Gastrocnemius medialis (tissue), 4 donors: ENCODE results near the gene ANAPC16. TPM values are rescaled to one million over a fixed set of nuclear protein-coding genes. Genes with fewer than 3 reads are reported as not detected.

ENCODE experiments used
- ATAC-seq, 2 donors: fragments of 150-250 bp; one replicate each; pipeline ENCODE4 v1.9.1; 2016
- DNase-seq, 2 donors: peaks; one replicate each; pipeline ENCODE4 v3.0.0-alpha.2; 2019
- H3K27ac ChIP-seq, 4 donors: fragments of 200-600 bp; sonication (generic); 1 replicate in 1 of 4; 2 replicates in 3 of 4; pipeline ENCODE4 v1.5.1; 2016 to 2018; ENCODE audit warnings: mild to moderate bottlenecking in 2 of 4, moderate library complexity in 1 of 4
- H3K27me3 ChIP-seq, 3 donors: fragments of 200-600 bp; sonication (generic) in 2 of 3; 1 replicate in 1 of 3; 2 replicates in 2 of 3; pipeline versions ENCODE4 v1.5.1 to v1.6.0; 2016 to 2019; ENCODE audit warnings: mild to moderate bottlenecking in 1 of 3, moderate library complexity in 1 of 3
- H3K36me3 ChIP-seq, 2 donors: fragments of 200-600 bp; sonication (generic) in 1 of 2; one replicate each; pipeline ENCODE4 v1.5.1; 2017 to 2018
- H3K4me1 ChIP-seq, 2 donors: fragments of 200-600 bp; sonication (generic) in 1 of 2; one replicate each; pipeline ENCODE4 v1.5.1; 2016 to 2017; ENCODE audit warnings: mild to moderate bottlenecking in 2 of 2
- H3K4me3 ChIP-seq, 4 donors: fragments of 200-600 bp; sonication (generic) in 3 of 4; 1 replicate in 1 of 4; 2 replicates in 3 of 4; pipeline ENCODE4 v1.5.1; 2016 to 2019; ENCODE audit warnings: mild to moderate bottlenecking in 2 of 4
- H3K9me3 ChIP-seq, 3 donors: fragments of 200-600 bp; sonication (generic) in 2 of 3; 1 replicate in 1 of 3; 2 replicates in 2 of 3; pipeline ENCODE4 v1.5.1; 2016 to 2019
- POLR2A ChIP-seq, 2 donors: fragments of 450-650 bp; IDR thresholded peaks; one replicate each; pipeline ENCODE4 v1.6.1; 2017; ENCODE audit warnings: antibody characterized with exemption in 2 of 2, mild to moderate bottlenecking in 2 of 2, moderate library complexity in 2 of 2
- in situ Hi-C, 4 donors: fragments of 200-750 bp; cut with MboI; loops; one replicate each; pipeline versions ENCODE4 v1.15.0 to v1.8.0; 2017; ENCODE audit warnings: low sequenced_read_pairs in 4 of 4
- intact Hi-C: fragments of 100-400 bp; cut with DNase I; formaldehyde crosslinking; loops from one replicate; pipeline ENCODE4 v1.15.1; 2023; ENCODE audit warnings: low total_unique reads
- total RNA-seq, 4 donors: library from RNA; depleted of rRNA; stranded (reverse); fragments of >200 nt; gene quantifications; one replicate each; pipeline versions ENCODE4 v1.1.0 to v1.2.3, GENCODE V29; 2016
- TF ChIP-seq, protein P1 (sequence below), 5 experiments: fragments of 450-650 bp in 3 of 5; fragments of 200-600 bp in 2 of 5; sonication (generic) in 2 of 5; IDR thresholded peaks in 4 of 5; conservative IDR thresholded peaks in 1 of 5; 1 replicate in 4 of 5; 2 replicates in 1 of 5; pipeline ENCODE4 v1.5.1; 2016 to 2019; ENCODE audit warnings: antibody characterized with exemption in 5 of 5, mild to moderate bottlenecking in 3 of 5, moderate library complexity in 3 of 5

The ANAPC16 gene
- total RNA-seq, 4 donors from 2014 or later: 70.9 to 168 (median 105) TPM

DNA sequence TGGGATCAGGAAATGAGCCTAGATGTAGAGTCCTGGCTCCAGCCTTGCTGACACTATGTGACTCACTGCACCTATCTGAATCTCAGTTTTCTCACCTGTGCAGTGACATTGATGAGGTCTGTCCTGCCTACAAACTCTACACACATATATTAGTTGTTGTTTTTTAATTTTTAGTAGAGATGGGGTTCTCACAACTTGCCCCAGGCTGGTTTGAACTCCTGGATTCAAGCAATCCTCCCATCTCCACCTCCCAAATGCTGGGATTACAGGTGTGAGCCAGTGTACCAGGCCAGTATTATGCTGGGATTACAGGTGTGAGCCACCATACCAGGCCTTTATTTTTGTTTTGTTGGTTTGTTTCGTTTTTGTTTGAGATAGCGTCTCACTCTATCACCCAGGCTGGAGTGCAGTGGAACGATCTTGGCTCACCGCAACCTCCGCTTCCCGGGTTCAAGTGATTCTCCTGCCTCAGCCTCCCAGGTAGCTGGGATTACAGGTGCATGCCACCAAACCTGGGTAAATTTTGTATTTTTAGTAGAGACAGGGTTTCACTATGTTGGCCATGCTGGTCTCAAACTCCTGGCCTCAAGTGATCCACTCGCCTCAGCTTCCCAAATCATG lies 46.1 kb downstream of the ANAPC16 start:
- peak overlapping the region; percentile 94 to 99 (median 98) for H3K27ac ChIP-seq
- DNase-seq: no peak
- no peaks in the 10 kb centered on the region for H3K9me3 ChIP-seq
- in situ Hi-C loops (no loop called here), intact Hi-C loops (no loop called here)
- H3K36me3 ChIP-seq: no peaks in the 10 kb centered on the region
- TF ChIP-seq, protein P1, sequence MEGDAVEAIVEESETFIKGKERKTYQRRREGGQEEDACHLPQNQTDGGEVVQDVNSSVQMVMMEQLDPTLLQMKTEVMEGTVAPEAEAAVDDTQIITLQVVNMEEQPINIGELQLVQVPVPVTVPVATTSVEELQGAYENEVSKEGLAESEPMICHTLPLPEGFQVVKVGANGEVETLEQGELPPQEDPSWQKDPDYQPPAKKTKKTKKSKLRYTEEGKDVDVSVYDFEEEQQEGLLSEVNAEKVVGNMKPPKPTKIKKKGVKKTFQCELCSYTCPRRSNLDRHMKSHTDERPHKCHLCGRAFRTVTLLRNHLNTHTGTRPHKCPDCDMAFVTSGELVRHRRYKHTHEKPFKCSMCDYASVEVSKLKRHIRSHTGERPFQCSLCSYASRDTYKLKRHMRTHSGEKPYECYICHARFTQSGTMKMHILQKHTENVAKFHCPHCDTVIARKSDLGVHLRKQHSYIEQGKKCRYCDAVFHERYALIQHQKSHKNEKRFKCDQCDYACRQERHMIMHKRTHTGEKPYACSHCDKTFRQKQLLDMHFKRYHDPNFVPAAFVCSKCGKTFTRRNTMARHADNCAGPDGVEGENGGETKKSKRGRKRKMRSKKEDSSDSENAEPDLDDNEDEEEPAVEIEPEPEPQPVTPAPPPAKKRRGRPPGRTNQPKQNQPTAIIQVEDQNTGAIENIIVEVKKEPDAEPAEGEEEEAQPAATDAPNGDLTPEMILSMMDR (IDR thresholded peaks at IDR 0.05 in 4 of 5, conservative IDR thresholded peaks at IDR 0.05 in 1 of 5): no peak
- TF ChIP-seq POLR2A (IDR thresholded peaks at IDR 0.05): no peak
- peaks cover 38 to 40% of the 10 kb centered on the region in 2 donors for H3K4me1 ChIP-seq
- ATAC-seq: no peak
- H3K27me3 ChIP-seq: no peaks in the 10 kb centered on the region
- H3K4me3 ChIP-seq: peak overlapping the region in 1 of 4 donors; percentile 59

DNA sequence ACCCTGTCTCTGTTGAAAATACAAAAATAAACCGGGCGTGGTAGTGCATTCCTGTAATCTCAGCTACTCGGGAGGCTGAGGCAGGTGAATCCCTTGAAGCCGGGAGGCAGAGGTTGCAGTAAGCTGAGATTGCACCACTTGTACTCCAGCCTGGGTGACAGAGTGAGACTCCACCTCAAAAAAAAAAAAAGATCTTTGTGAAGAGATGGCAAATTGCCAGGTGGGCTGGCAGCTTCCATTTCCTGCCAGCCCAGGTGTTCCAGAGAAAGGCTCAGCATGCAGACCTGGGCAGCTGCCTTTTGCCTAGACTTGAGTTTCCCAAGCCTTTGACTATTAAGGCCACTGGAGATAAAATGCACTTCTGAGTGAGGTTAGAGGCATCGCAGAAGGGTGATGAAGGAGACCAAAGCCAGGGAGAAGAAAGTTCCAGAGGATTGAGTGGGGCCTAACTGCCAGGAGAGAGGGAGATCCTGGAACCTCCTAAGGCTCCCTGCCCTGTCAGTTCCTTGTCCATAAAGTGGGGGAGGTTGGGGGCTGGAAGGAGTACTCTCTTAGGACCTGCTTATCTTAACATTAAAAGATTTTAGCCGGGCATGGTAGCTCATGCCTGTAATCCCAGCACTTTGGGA lies 47.9 kb downstream of the ANAPC16 start:
- Histone ChIP-seq H3K36me3 (no peaks in the 10 kb centered on the region), H3K27me3 (no peaks in the 10 kb centered on the region), H3K9me3 (no peaks in the 10 kb centered on the region), H3K4me1 (peaks cover 20 to 32% of the 10 kb centered on the region in 2 donors), H3K27ac (peak overlapping the region; percentile 38 to 98 (median 58)), H3K4me3 (no peak overlapping the region)
- peak in 1 of 2 donors; percentile 0 for ATAC-seq
- in situ Hi-C loops (no loop called here), intact Hi-C loops (no loop called here)
- DNase-seq: peak in 1 of 2 donors; percentile 47
- TF ChIP-seq, protein P1 (IDR thresholded peaks at IDR 0.05 in 4 of 5, conservative IDR thresholded peaks at IDR 0.05 in 1 of 5): no peak
- TF ChIP-seq POLR2A (IDR thresholded peaks at IDR 0.05): no peak

DNA sequence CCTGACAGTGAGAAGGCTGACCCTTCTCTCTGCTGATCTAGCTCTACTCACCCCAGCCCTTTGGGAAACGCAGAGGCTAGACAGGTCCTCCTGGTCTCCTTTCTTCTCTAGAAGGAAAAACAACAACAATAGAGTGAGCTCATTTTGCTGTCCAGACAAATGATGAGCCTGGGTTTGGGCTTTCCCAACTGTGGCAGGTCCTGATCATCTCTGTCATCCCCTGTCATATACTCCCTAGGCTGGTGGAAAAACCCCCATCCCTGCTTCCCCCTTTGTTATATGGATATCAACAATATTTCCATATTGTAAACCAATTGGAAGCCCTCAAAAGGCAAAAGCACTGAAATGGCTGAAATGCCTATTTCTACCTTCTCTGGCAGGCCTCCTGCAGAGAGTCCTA lies 48.7 kb downstream of the ANAPC16 start:
- H3K27me3 ChIP-seq: no peaks in the 10 kb centered on the region
- H3K9me3 ChIP-seq: no peaks in the 10 kb centered on the region
- peak overlapping the region in 1 of 4 donors; percentile 15 for H3K27ac ChIP-seq
- DNase-seq: no peak
- peaks cover 12 to 24% of the 10 kb centered on the region in 2 donors for H3K4me1 ChIP-seq
- in situ Hi-C loops (no loop called here), intact Hi-C loops (no loop called here)
- TF ChIP-seq, protein P1 (IDR thresholded peaks at IDR 0.05 in 4 of 5, conservative IDR thresholded peaks at IDR 0.05 in 1 of 5): no peak
- no peak for TF ChIP-seq POLR2A (IDR thresholded peaks at IDR 0.05)
- H3K36me3 ChIP-seq: no peaks in the 10 kb centered on the region
- ATAC-seq: no peak
- H3K4me3 ChIP-seq: no peak overlapping the region

DNA sequence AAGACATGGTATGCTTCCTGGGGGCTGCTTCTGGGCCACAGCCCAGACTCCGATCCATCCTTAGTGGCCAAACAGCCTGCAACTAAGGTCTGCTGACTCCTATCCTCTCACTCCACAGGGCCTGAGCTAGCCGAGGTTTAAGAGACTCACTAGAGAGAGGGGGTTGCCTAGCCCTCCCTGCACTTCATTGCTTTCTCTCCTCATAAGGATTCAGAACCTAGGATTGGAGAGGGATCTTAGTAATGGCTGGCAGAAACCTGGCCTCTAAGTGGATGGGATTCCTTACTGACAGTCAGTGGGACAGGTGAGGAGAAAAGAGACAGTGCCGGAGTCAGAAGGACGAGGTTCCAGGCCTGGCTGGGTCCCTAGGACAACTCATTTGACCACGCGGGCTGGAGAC lies 49.7 kb downstream of the ANAPC16 start:
- DNase-seq: no peak
- Histone ChIP-seq H3K27me3 (no peaks in the 10 kb centered on the region), H3K4me3 (no peak overlapping the region), H3K36me3 (no peaks in the 10 kb centered on the region), H3K4me1 (peaks cover 2 to 14% of the 10 kb centered on the region in 2 donors), H3K27ac (peak overlapping the region in 1 of 4 donors; percentile 20), H3K9me3 (no peaks in the 10 kb centered on the region)
- no peak for ATAC-seq
- no peak for TF ChIP-seq POLR2A (IDR thresholded peaks at IDR 0.05)
- TF ChIP-seq, protein P1 (IDR thresholded peaks at IDR 0.05 in 4 of 5, conservative IDR thresholded peaks at IDR 0.05 in 1 of 5): no peak
- in situ Hi-C loops (no loop called here), intact Hi-C loops (no loop called here)
